GM10847 (cell line): ENCODE data around the gene TNS3.

Source experiments
- POLR2A ChIP-seq: IDR thresholded peaks from 2 replicates; pipeline ENCODE4 v1.6.1; 2011; ENCODE audit not compliant: insufficient read length; ENCODE audit errors: extremely low read depth

TNS3 gene

GRCh38 chr7:47414342-47415317 lies 167.3 kb downstream of the TNS3 start:
- no peak for TF ChIP-seq POLR2A

GRCh38 chr7:47413526-47414341 lies 168.2 kb downstream of the TNS3 start:
- no peak for TF ChIP-seq POLR2A

GRCh38 chr7:47411901-47412300 lies 170.0 kb downstream of the TNS3 start:
- no peak for TF ChIP-seq POLR2A

GRCh38 chr7:47411281-47411869 lies 170.5 kb downstream of the TNS3 start:
- TF ChIP-seq POLR2A: no peak

- TF ChIP-seq POLR2A: no peak
Observed at GRCh38 chr7:47408675-47409074, 173.2 kb downstream of the TNS3 start.

- TF ChIP-seq POLR2A: no peak
Observed at GRCh38 chr7:47407821-47408674, 173.9 kb downstream of the TNS3 start.

GRCh38 chr7:47407136-47407535 lies 174.8 kb downstream of the TNS3 start:
- TF ChIP-seq POLR2A: no peak

GRCh38 chr7:47406801-47407129 lies 175.1 kb downstream of the TNS3 start:
- no peak for TF ChIP-seq POLR2A

- no peak for TF ChIP-seq POLR2A
Observed at GRCh38 chr7:47405921-47406800, 175.8 kb downstream of the TNS3 start.

GRCh38 chr7:47405286-47405904 lies 176.5 kb downstream of the TNS3 start:
- TF ChIP-seq POLR2A: no peak

GRCh38 chr7:47404010-47404409 lies 177.9 kb downstream of the TNS3 start:
- no peak for TF ChIP-seq POLR2A

GRCh38 chr7:47402941-47403866 lies 178.7 kb downstream of the TNS3 start:
- TF ChIP-seq POLR2A: no peak
